Activated naive CD8-positive, alpha-beta T cell treated with anti-CD3 and anti-CD28 coated beads, Interleukin-2, amount 50 U/mL, for 24 hours (primary cell): Measurements from ENCODE around the gene FOXL3.

ENCODE experiments used
- ATAC-seq: fragments of 150-1000 bp; cut with Tn5 transposase; one replicate; pipeline ENCODE4 v1.10.0; 2021
- DNase-seq: peaks from one replicate; pipeline ENCODE4 v3.0.0; 2021
- H3K27ac Mint-ChIP-seq: one replicate; pipeline ENCODE4 v1.8.0; 2021; ENCODE audit warnings: mild to moderate bottlenecking, mixed read lengths
- H3K27me3 Mint-ChIP-seq: one replicate; pipeline ENCODE4 v1.8.0; 2021; ENCODE audit warnings: mixed read lengths
- H3K36me3 Mint-ChIP-seq: one replicate; pipeline ENCODE4 v1.8.0; 2021; ENCODE audit warnings: low read depth, mixed read lengths
- H3K4me1 Mint-ChIP-seq: one replicate; pipeline ENCODE4 v1.8.0; 2021; ENCODE audit warnings: mixed read lengths
- H3K4me3 Mint-ChIP-seq: one replicate; pipeline ENCODE4 v1.8.0; 2021; ENCODE audit warnings: mild to moderate bottlenecking, moderate library complexity, mixed read lengths
- H3K9me3 Mint-ChIP-seq: one replicate; pipeline ENCODE4 v1.8.0; 2021; ENCODE audit warnings: mixed read lengths

Gene FOXL3

DNA sequence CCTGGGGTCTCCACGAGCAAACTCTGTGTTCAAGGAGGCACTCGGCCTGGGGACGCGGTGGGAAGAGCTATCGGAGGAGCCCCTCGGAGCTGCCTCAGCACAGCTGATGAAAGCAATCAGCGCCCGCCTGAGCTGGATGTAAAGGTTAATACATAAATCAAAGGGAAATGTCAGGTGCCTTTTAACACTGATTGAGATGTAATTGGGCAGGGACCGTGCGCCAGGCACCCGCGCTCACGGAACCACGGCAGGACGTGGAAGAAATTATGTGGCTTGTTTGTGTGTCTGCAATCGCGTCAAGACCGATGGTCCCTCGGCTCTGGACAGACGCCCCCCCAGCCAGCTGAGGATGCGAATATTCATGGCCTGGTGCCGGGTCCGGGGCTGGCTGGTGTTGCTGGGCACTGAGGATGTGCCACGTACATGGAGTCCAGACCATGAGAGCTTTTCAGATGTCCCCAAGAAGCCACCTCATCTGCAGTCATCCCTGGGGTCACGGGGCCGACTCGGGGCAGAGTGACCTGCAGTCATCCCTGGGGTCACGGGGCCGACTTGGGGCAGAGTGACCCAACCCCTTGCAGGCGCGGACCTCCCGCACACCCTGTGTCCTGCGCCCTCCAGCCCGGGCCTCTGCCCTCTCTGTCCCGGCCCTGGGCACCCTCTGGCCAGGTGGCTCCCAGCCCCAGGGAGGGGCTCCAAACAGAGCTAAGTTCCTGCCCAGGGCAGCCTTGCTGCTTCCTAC is 15.6 kb downstream of the FOXL3 start:
- no peak for DNase-seq
- Mint-ChIP-seq H3K36me3 (peaks cover 2% of the 10 kb centered on the region), H3K27me3 (peaks cover 4% of the 10 kb centered on the region), H3K4me1 (no peaks in the 10 kb centered on the region), H3K9me3 (peaks cover 8% of the 10 kb centered on the region), H3K27ac (no peak overlapping the region), H3K4me3 (no peak overlapping the region)
- ATAC-seq = no peak

DNA sequence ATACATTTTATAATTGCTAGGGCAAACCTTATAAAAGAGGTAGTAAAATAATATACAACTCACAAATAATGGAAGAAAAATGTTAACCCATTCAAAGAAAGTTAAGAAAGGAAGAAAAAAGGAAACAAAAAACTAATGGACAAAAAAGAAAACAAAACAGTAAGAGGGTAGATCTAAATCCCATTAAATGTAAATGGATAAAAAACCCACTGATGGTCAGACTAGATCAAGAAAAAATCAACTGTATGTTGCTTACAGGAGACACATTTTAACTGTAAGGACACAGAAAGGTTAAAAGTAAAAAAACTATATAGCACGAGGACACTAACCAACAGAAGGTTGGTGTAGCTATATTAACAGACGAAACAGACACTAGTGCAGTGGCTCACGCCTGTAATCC is 18.0 kb downstream of the FOXL3 start:
- H3K4me1 Mint-ChIP-seq = no peaks in the 10 kb centered on the region
- no peak overlapping the region for H3K27ac Mint-ChIP-seq
- H3K27me3 Mint-ChIP-seq = peaks cover 11% of the 10 kb centered on the region
- ATAC-seq = no peak
- DNase-seq = no peak
- H3K9me3 Mint-ChIP-seq = peaks cover 8% of the 10 kb centered on the region
- H3K4me3 Mint-ChIP-seq = no peak overlapping the region
- H3K36me3 Mint-ChIP-seq = peaks cover 2% of the 10 kb centered on the region

DNA sequence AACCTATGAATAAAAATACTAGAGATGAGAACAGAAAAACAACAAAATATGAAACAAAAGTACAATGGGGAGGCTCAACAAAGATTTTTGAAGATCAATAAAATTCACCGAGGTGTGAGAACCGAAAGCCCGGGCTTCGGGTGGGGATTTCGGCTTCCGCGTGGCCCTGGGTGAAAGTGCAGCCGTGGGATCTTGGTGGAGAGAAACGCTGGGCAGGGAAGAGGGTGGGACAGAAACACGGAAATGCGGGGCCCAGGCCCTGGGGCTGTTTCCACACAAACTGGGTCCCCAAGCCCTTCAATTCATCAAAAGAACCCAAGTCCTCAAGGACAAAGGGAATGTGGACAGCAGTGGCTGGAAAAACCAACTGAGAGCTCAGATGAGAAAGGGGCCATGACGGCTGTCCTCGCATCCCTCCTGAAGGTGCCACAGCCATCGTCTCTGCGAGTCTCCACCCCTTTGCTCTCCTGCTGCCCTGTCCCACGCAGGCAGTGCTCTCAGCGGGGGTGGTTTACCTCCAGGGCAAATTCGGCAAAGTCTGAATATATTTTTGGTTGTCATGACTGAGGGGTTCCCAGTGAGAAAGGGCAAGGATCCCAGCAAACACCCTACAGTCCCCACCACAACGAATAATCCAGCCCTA is 19.7 kb downstream of the FOXL3 start:
- Mint-ChIP-seq H3K4me1 (no peaks in the 10 kb centered on the region), H3K27me3 (peaks cover 20% of the 10 kb centered on the region), H3K27ac (no peak overlapping the region), H3K36me3 (peaks cover 2% of the 10 kb centered on the region), H3K4me3 (no peak overlapping the region), H3K9me3 (peaks cover 4% of the 10 kb centered on the region)
- no peak for ATAC-seq
- no peak for DNase-seq

DNA sequence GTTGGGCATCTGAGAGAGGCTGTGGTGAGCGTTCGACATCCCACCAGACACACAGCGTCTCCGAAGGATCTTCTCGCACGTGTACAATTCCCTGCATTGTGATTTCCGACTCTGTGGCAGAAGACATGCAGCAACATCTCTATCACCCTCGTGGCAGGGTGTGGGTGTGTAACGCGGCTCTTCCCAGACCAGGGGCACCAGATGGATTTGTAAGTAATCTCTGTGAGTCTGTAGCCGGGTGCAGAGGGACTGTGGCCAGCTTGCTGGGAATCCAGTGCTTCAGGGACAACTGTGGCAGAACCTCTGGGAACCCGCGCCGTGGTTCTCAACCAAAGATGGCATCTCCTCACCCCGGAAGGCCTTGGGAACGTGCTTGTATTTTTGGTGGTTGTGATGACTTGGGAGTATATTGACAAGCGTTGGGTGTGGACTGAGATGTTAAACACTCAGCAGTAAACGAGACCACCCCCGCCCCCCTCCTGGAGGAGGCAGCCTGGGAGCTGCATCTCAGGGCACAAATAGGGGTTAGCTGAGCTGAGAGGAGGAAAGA is 21.2 kb downstream of the FOXL3 start:
- H3K27ac Mint-ChIP-seq = no peak overlapping the region
- H3K27me3 Mint-ChIP-seq = peaks cover 29% of the 10 kb centered on the region
- H3K4me3 Mint-ChIP-seq = no peak overlapping the region
- H3K36me3 Mint-ChIP-seq = peaks cover 2% of the 10 kb centered on the region
- ATAC-seq (no peak), DNase-seq (no peak)
- H3K4me1 Mint-ChIP-seq = no peaks in the 10 kb centered on the region
- H3K9me3 Mint-ChIP-seq = peaks cover 4% of the 10 kb centered on the region

DNA sequence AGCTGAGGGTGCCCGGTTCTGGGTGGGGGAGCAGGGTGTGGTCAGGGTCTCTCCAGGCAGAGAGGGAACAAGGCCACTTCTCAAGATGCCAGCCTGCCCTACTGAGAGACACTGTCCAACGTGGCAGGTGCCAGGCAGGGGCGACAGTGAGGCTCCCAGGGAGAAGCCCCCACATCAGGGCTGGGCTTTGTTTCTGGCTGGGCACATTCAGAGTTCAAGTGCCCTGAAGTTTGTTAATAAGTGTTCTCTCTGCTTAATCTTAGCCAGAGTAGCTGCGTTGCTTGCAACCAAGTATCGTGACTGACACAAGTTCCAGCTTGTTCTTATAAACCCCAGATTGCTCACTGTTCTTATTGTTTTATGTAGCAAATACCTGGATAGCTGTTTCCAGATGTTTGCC is 21.8 kb downstream of the FOXL3 start:
- no peaks in the 10 kb centered on the region for H3K4me1 Mint-ChIP-seq
- H3K9me3 Mint-ChIP-seq = peaks cover 4% of the 10 kb centered on the region
- ATAC-seq (no peak), DNase-seq (no peak)
- H3K27ac Mint-ChIP-seq = no peak overlapping the region
- H3K4me3 Mint-ChIP-seq = no peak overlapping the region
- peaks cover 31% of the 10 kb centered on the region for H3K27me3 Mint-ChIP-seq
- peaks cover 2% of the 10 kb centered on the region for H3K36me3 Mint-ChIP-seq

DNA sequence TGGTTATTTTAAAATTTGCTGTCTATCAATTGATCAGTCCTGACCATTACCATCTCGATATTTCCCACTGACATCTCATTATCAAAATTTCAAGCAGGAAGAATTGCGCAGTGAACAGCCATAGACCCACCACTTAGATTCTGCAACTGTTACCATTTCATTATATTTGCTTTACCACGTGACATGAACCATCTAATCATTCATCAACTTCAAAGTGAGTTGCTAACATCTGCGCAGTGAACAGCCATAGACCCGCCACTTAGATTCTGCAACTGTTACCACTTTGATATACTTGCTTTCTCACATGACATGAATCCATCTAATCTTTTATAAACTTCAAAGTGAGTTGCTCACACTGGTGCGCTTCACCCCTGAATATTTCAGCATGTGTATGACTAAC is 22.5 kb downstream of the FOXL3 start:
- H3K36me3 Mint-ChIP-seq = peaks cover 2% of the 10 kb centered on the region
- H3K4me1 Mint-ChIP-seq = no peaks in the 10 kb centered on the region
- DNase-seq (no peak), ATAC-seq (no peak)
- H3K9me3 Mint-ChIP-seq = peaks cover 4% of the 10 kb centered on the region
- H3K27ac Mint-ChIP-seq = no peak overlapping the region
- no peak overlapping the region for H3K4me3 Mint-ChIP-seq
- peaks cover 30% of the 10 kb centered on the region for H3K27me3 Mint-ChIP-seq

DNA sequence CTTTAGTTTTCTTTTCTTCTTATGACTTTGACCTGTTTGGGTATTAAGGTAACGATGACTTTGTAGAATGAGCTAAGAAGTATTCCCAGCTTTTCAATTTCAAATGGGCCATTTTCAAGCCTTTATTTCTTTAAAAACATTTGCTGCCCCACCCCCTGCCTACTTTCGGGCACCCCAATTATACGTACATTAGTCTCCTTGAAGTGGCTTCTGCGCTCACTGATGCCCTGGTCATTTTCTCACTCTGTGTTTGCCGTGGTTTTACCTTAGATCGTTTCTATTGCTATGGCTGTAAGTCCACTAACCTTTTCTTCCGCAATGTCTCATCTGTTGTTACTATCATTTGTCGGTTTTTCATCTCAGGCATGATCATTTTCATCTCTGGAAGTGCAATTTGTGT is 24.9 kb downstream of the FOXL3 start:
- no peak for ATAC-seq
- Mint-ChIP-seq H3K36me3 (no peaks in the 10 kb centered on the region), H3K27me3 (peaks cover 42% of the 10 kb centered on the region), H3K4me3 (no peak overlapping the region), H3K4me1 (no peaks in the 10 kb centered on the region), H3K9me3 (no peaks in the 10 kb centered on the region), H3K27ac (no peak overlapping the region)
- DNase-seq = no peak

DNA sequence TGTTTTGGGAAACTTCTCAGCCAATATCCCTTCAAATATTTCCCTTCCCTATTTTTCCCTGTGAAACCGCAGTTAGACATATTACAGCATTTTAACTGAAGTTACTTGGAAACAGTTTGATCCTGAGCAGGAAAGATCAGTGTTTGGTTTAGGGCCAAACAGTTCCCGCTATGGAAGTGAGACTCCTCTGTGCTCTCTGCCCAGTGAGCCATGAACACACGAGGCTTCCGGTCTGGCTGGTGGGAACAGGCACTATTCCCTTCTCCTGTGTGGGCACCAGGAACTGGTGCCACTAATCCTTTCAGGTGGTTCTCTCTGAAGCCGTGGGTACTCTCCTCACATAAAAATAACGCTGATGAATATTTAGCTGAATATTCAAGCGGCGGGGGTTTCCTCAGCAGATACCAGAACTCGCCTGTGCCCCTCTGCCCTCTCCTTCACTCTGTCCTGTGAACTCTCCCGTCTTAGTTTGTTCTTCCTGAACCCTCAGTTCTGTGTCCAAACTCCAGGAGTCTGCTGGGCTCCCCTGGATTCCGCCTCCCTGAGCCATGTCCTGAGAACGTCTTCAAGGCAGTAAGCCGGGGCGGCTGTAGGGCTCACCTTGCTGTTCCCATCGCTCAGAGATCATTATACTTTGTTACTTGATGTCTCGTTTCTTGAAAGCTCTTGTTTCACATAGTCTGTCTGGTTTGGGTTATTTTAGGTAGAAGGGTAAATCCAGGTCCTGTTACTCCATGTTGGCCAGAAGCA is 25.7 kb downstream of the FOXL3 start:
- ATAC-seq = no peak
- H3K9me3 Mint-ChIP-seq = no peaks in the 10 kb centered on the region

DNA sequence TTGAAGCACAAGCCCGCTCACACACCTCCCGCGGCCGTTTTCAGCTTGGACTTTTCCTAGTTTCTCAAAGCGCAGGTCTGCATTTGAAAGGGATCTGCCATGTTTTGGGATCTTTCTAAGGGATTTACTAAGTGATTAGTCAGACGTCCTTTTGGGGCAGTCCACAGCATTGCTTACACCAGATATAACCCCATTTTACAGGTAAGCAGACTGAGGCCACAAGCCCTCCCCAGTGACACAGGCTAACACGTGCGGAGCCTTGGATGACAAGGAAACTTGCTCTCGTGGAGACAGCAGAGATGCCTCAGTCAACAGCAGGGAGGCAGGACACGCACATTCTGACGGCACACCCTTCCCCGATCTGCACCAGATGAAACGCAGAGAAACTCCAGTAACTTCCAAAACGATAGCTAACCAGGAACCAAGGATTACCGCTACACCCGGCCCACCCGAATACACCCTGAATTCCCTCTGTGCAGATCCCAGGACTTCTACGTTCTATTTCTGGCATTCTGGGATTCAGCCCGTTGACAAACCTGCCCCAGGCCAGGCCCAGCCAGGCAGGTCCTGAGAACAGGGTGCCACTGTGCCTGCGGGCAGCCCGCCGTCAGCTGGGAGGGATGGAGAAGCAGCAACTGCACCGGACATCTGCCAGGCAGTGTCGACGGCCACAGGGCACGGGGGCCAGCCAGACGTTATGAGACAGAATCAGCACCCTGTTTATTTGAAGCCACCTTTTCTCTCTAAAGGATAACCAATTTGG is 27.9 kb downstream of the FOXL3 start:
- H3K27ac Mint-ChIP-seq = no peak overlapping the region
- no peaks in the 10 kb centered on the region for H3K36me3 Mint-ChIP-seq
- peaks cover 40% of the 10 kb centered on the region for H3K27me3 Mint-ChIP-seq
- no peak overlapping the region for H3K4me3 Mint-ChIP-seq
- ATAC-seq = no peak
- no peak for DNase-seq
- no peaks in the 10 kb centered on the region for H3K4me1 Mint-ChIP-seq
- H3K9me3 Mint-ChIP-seq = no peaks in the 10 kb centered on the region

More for the DNA sequence above, 25.7 kb downstream of the FOXL3 start:
- H3K27ac Mint-ChIP-seq = no peak overlapping the region
- H3K4me1 Mint-ChIP-seq = no peaks in the 10 kb centered on the region
- peaks cover 47% of the 10 kb centered on the region for H3K27me3 Mint-ChIP-seq
- DNase-seq = no peak
- no peaks in the 10 kb centered on the region for H3K36me3 Mint-ChIP-seq
- no peak overlapping the region for H3K4me3 Mint-ChIP-seq

DNA sequence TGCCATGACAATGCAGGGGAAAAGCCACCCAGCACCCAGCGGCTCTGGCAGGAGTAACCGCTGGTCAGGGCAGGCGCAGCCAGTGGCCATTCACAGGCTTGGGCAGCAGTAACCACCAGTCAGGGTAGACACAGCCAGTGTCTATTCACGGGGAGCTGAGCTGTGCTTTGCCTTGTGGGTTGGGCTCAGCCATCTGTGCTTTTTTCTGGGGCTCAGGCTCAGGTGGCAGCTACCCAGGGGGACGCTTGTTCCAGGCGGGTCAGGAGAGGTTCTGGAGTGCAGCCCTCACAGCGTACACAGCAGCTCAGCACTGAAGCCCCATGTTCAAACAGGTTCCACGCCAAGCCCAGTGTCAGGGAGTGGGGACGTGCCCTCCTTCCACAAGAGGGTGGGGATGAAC is 28.5 kb downstream of the FOXL3 start:
- Mint-ChIP-seq H3K4me1 (no peaks in the 10 kb centered on the region), H3K9me3 (no peaks in the 10 kb centered on the region), H3K4me3 (no peak overlapping the region), H3K27me3 (peaks cover 37% of the 10 kb centered on the region), H3K36me3 (no peaks in the 10 kb centered on the region), H3K27ac (no peak overlapping the region)
- ATAC-seq (no peak), DNase-seq (no peak)

DNA sequence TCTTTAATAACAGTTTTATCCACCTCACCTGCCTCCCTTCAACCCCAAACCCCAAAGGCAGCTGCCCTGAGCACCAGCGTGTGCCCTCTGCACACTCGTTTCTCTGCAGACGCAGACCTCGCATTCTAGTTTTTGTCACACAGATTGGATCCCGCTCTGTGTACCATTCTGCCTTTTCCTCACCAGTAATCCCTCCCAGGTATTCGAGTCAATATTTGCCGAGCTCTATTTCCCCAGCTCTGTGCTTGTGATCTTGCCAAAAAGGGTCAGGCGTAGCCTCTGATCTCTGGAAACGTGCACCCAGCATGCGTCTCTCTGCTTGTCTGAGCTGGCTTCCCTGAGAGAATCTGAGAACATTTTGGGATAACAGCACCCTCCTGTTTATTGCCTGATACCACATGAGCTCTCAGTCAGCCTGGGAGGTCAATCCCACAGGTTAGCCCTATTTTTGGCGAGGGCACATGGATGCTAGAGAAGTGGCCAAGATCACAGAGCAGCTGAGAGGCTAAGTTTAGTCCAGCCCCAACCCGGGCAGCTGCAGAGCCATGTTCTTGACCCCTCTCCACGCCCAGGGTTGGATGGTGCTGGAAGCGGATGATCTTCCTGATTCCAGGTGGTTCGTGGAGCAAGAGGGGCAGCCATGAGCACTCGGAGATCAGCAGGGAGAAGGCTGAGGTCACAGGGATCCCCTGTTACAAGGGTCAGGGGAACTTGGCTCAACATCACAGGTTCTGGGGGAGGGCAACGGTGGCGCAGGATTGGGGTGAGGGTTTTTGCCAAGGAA is 29.1 kb downstream of the FOXL3 start:
- DNase-seq (no peak), ATAC-seq (no peak)
- no peaks in the 10 kb centered on the region for H3K9me3 Mint-ChIP-seq
- no peak overlapping the region for H3K27ac Mint-ChIP-seq
- H3K36me3 Mint-ChIP-seq = no peaks in the 10 kb centered on the region
- H3K4me1 Mint-ChIP-seq = no peaks in the 10 kb centered on the region
- no peak overlapping the region for H3K4me3 Mint-ChIP-seq
- H3K27me3 Mint-ChIP-seq = peaks cover 32% of the 10 kb centered on the region

DNA sequence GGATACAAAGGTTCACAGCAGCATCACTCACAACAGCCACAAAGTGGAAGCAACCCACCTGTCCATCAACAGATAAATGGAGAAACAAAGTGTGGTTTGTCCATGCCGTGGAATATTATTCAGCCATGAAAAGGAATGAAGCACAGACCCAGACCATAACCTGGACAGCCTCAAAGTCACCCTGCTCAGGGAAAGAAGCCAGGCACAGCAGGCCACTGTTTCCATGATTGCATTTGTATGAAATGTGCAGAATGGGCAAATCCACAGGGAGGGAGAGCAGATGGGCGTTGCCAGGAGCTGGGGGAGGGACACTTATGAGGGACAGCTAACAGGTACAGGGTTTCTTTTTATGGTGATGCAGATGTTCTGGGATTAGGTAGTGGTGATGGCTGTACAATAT is 30.3 kb downstream of the FOXL3 start:
- Mint-ChIP-seq H3K27ac (no peak overlapping the region), H3K27me3 (peaks cover 25% of the 10 kb centered on the region), H3K4me1 (no peaks in the 10 kb centered on the region), H3K9me3 (no peaks in the 10 kb centered on the region), H3K4me3 (no peak overlapping the region), H3K36me3 (no peaks in the 10 kb centered on the region)
- DNase-seq = no peak
- ATAC-seq = no peak

DNA sequence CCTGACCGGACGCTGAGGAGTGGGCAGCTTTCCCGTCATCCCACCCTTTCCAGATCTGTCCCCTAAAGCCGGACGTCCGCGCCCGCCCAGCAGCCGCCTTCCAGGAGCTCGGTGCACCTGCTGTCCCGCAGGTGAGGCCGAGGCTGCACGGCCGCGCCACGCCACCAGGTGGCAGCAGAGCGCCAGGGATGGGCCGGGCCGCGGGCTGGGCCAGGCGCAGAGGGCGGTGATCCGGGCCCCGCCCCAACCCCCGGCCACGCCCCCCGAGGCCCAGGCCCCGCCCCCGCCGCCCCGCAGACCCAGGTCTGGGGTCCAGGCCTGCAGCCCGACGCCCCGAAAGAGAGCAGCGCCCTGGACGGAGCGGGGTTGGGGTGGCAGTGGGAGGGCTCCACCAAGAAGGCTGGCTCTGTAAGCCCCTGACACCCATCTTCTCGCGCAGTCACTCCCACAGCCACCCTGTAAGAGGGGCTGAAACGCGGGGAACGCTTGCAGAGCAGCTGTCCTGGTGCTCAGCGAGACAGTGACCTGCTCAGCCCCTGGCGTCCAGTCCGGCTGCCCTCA is 32.2 kb downstream of the FOXL3 start:
- H3K4me1 Mint-ChIP-seq = no peaks in the 10 kb centered on the region
- H3K9me3 Mint-ChIP-seq = no peaks in the 10 kb centered on the region
- DNase-seq (peak; percentile 90), ATAC-seq (peak; percentile 89)
- no peak overlapping the region for H3K4me3 Mint-ChIP-seq
- peaks cover 17% of the 10 kb centered on the region for H3K27me3 Mint-ChIP-seq
- no peaks in the 10 kb centered on the region for H3K36me3 Mint-ChIP-seq
- H3K27ac Mint-ChIP-seq = no peak overlapping the region
